Bronchial epithelial cell (primary cell): ENCODE data around the gene NSL1. TPM values are rescaled to one million over a fixed set of nuclear protein-coding genes. Genes with fewer than 3 reads are reported as not detected.
"Not testable (repeated sequence)": the region's sequence is repeated elsewhere in the genome, so short reads cannot be mapped to it uniquely, and the experiment has no call there.

Experiments used
- DNase-seq: peaks from one replicate; pipeline ENCODE4 v3.0.0-alpha.2; 2010; ENCODE audit warnings: low read depth
- FAIRE-seq: peaks from 2 replicates; lab custom pipeline; 2011; peaks lifted over from hg19 to GRCh38; lab: Jason Lieb, UNC
- H3K27me3 ChIP-seq: 2 replicates; pipeline ENCODE4 v1.5.1; 2011; ENCODE audit warnings: low read length; ENCODE audit not compliant: control insufficient read depth, insufficient read depth
- H3K36me3 ChIP-seq: 2 replicates; pipeline ENCODE4 v1.5.1; 2011; ENCODE audit warnings: low read length; ENCODE audit not compliant: control insufficient read depth, insufficient read depth
- H3K4me3 ChIP-seq: 2 replicates; pipeline ENCODE4 v1.5.1; 2011; ENCODE audit warnings: mild to moderate bottlenecking, low read depth, low read length, control low read depth
- CTCF ChIP-seq: IDR thresholded peaks from 2 replicates; pipeline ENCODE4 v1.5.1; 2011; ENCODE audit warnings: mild to moderate bottlenecking, moderate library complexity, low read length, control low read depth, inconsistent platforms; ENCODE audit not compliant: insufficient read depth, severe bottlenecking
- total RNA-seq: library from RNA; depleted of rRNA; stranded (reverse); fragments of >200 nt; gene quantifications from 2 replicates; pipeline ENCODE4 v1.2.1, GENCODE V29; 2014

The NSL1 gene
- total RNA-seq, 1 donor from 2014 or later: 11.3 TPM

- Histone ChIP-seq H3K36me3 (no peaks in the 10 kb centered on the region), H3K4me3 (no peak overlapping the region), H3K27me3 (no peaks in the 10 kb centered on the region)
- FAIRE-seq: no peak
- peak; percentile 43 for DNase-seq
- no peak for TF ChIP-seq CTCF
Observed at GRCh38 chr1:212774584-212774983, 17.0 kb downstream of the NSL1 start.

DNA sequence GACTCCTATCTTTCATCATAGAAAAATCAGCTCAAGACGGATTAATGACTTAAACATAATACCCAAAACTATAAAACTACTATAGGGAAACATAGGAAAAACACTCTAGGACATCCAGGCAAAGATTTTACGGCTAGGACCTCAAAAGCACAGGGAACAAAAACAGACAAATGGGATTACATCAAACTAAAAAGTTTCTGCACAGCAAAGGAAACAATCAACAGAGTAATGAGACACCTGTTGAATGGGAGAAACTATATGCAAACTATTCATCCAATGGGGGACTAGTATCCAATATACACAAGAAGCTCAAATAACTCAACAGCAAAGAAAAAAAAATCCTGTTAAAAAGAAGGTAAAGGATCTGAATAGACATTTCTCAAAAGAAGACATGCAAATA lies 18.6 kb downstream of the NSL1 start:
- no peak for DNase-seq
- Histone ChIP-seq H3K27me3 (no peaks in the 10 kb centered on the region), H3K36me3 (no peaks in the 10 kb centered on the region), H3K4me3 (no peak overlapping the region)
- no peak for TF ChIP-seq CTCF
- no peak for FAIRE-seq

DNA sequence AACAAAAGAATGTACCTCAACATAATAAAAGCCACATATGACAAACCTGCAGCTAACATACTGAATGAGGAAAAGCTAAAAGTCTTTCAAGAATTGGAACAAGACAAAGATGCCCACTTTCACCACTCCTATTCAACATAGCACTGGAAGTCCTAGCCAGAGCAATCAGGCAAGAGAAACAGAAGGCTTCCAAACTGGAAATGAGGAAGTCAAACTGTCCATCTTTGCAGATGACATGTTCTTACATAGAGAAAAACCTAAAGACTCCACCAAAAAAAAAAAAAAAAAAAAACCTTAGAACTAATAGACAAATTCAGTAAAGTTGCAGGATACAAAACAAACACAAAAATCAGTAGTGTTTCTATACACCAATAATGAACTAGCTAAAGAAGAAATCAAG lies 20.2 kb downstream of the NSL1 start:
- FAIRE-seq (no peak), DNase-seq (no peak)
- no peaks in the 10 kb centered on the region for H3K27me3 ChIP-seq
- H3K4me3 ChIP-seq: no peak overlapping the region
- TF ChIP-seq CTCF: no peak
- H3K36me3 ChIP-seq: no peaks in the 10 kb centered on the region

DNA sequence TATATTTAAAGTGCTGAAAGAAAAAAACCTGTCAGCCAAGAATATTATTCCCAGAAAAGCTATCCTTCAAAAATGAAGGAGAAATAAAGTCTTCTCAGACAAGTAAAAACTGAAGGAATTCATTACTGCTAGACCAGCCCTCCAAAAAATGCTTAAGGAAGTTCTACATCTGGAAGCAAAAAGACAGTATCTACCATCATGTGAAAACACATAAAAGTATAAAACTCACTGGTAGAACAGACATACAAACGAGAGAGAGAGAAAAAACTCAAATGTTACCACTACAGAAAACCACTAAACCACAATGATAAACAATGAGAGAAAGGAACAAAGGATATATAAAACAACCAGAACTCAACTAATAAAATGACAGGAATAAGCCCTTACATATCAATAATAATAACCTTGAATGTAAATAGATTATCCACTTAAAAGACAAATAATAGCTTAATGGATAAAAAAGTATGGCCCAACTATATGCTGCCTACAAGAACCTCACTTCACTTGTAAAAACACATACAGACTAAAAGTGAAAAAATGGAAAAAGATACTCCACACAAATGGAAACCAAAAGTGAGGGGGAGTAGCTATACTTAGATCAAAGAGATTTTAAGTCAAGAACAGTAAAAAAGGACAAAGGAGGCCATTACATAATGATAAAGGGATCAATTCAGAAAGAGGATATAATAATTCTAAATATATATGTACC lies 22.0 kb downstream of the NSL1 start:
- DNase-seq (no peak), FAIRE-seq (no peak)
- Histone ChIP-seq H3K4me3 (no peak overlapping the region), H3K36me3 (no peaks in the 10 kb centered on the region), H3K27me3 (no peaks in the 10 kb centered on the region)
- TF ChIP-seq CTCF: no peak

- H3K4me3 ChIP-seq, H3K36me3 ChIP-seq, FAIRE-seq, H3K27me3 ChIP-seq, DNase-seq: not testable (repeated sequence)
Observed at GRCh38 chr1:212766825-212767224, 24.8 kb downstream of the NSL1 start.

GRCh38 chr1:212764718-212765281 lies 26.8 kb downstream of the NSL1 start:
- not testable (repeated sequence) for H3K27me3 ChIP-seq, H3K36me3 ChIP-seq, H3K4me3 ChIP-seq, DNase-seq, FAIRE-seq

DNA sequence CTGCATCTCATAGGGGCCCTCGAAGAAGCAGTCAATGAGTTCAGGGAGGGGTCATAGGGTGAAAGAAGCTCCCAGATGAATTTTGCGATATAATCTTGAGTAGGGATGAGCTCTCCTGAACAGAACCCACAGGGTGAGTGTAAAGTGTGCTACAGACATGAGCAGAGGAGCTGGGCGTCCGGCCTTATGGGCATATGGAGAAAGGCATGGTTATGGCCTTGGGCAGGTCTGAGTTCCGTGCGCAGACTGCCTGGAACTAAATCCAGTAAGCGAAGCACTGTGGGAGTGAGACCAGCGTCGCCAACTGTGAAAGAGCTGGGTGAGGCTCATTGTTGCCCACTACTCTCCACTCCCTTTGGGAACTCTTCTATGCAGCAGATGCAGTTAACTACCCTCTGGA lies 28.7 kb downstream of the NSL1 start:
- DNase-seq (no peak), FAIRE-seq (no peak)
- Histone ChIP-seq H3K4me3 (no peak overlapping the region), H3K36me3 (no peaks in the 10 kb centered on the region), H3K27me3 (no peaks in the 10 kb centered on the region)
- TF ChIP-seq CTCF: no peak
